RKO (cell line): ENCODE results near the gene GLMP.

ENCODE experiments used
- DNase-seq: peaks from one replicate; pipeline ENCODE4 v3.0.0-alpha.2; 2016; ENCODE audit warnings: low spot score

GLMP gene

DNA sequence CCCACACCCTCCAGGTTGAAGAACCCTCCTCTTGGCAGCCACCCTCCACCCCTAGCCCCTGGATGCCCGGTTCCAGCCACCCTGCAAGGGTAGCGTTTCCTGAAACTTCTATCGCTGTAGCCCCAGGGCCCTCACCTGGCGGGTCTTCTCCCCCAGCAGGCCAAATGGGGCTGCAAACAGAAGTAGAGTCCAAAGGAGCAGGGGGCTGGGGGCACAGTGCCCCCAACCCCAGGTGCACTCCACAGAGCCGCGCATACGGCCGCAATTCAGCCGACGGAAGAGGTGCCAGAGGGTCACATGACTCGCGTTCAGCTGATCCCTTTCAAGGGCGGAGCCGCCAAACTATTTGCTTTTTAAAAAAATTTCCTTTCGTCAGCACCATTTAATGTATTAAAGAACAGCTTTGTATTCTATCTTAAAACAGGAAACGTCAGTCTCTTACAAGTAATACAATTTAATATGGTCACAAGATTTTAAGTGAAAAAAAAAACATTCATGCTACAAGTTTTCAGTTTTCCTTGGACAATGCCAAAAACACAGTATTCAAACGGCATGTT lies at the start of gene GLMP:
GLMP (minus strand) TSS at position 289 of the 557 bp plus-strand sequence; CDS start at position 255, 34 bp downstream.
- DNase-seq, result peak; percentile 82

DNA sequence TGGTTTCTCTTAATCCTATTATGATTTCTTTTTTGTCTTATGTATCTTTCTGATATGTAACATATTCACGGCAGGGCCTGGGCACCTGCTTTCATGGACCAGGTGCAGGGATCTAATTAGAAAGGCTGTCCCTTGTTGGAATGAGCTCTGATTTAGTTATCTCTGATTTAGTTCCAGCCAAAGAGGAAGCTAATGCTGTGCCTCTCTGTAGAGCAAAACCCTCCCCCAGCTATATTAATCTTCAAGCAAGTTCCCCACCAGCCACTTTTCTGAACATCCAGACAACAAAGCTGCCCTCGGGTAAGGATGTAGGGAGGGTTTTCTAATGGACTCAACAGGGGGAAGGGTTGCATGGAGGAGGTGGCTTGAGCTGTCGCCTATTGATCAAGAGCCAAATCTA lies 48.9 kb upstream of the GLMP start:
- no peak for DNase-seq

GRCh38 chr1:156342166-156342955 lies 46.9 kb upstream of the GLMP start:
- peak; percentile 30 for DNase-seq

GRCh38 chr1:156338180-156338976 lies 42.9 kb upstream of the GLMP start, which contains the start of the genes CCT3 and TSACC:
Gene CCT3 (minus strand): TSS chr1:156338292. CDS start chr1:156338184, 108 bp downstream.
Gene TSACC (plus strand): TSS chr1:156338526. CDS start chr1:156339758, 1,232 bp downstream.
- peak; percentile 99 for DNase-seq

GRCh38 chr1:156337888-156338179 lies 42.4 kb upstream of the GLMP start:
- DNase-seq, result no peak

- peak; percentile 32 for DNase-seq
Measured at GRCh38 chr1:156337052-156337887, 41.8 kb upstream of the GLMP start.

- DNase-seq, result peak; percentile 78
Measured at GRCh38 chr1:156336242-156336641, 40.8 kb upstream of the GLMP start.

- peak; percentile 77 for DNase-seq
Measured at GRCh38 chr1:156323179-156323578, 27.7 kb upstream of the GLMP start.

DNA sequence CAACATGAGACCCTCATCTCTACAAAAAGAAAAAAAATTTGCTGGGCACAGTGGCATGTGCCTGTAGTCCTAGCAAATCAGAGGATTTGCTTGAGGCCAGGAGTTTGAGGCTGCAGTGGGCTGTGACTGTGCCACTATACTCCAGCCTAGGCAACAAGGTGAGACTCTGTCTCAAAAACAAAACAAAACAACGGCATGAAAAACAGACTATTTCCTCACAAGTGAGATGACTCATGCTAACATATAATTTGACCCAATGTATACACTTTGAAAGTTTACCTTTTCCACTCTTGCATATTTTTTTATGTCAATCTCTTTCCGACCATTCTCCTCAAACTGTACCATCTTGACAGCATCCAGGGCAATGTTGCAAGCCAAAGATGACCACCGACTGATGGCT lies 25.1 kb upstream of the GLMP start:
- no peak for DNase-seq

- DNase-seq, result peak; percentile 45
Measured at GRCh38 chr1:156319664-156320063, 24.2 kb upstream of the GLMP start.

DNA sequence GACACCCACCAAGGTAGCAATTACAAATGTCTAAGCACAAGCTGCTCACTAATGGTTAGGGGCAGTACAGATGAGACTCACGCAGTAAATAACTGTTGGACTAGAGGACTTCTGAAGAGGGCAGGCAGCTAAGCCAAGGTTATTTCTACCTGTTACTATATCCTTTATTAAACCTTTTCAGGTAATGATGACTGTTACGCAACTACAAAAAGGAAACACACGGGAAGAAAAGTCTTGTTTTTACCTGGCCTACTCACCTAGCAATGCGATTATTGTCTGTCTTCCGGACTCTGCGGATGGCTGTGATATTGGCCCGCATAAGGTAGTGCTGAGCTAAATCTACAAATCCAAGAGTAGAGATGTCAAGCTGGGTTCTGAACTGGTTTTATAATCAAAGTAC lies 21.4 kb upstream of the GLMP start:
- no peak for DNase-seq

DNA sequence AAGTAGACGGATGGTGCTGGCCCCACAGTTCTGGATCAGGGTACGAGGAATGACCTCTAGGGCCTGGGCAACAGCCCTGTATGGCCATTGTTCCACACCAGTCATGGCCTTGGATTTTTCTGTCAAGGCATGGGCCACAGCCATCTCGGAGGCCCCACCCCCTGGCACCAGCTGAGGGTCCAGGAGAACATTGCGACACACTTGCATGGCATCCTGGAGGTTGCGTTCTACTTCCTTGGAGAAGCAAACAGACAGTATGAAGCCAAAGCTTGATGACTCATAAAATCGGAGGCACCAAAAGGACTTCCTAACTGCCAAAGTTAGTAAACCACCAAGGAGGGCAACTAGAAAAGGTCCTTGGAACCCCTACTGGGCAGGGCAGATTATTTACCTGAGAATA lies 15.5 kb upstream of the GLMP start:
- DNase-seq, result no peak

DNA sequence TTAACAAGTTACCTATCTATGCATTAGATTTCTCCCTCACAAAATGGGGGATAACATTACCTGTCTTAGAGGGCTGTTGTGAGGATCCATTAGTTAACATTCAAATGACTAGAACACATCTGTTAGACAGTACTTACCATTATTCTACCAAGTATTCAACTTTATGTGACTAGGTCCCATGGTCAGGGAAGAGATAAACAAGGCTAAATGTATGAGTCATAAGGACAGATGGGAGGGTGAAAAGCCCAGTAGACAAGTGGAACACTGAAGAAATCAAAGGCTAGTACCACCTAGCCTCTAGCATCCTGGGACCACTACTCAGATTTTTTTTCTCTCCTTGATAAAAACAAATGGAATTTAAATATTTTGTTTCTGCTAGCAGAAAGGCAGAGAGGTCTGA lies 12.6 kb upstream of the GLMP start:
- DNase-seq, result peak; percentile 30

DNA sequence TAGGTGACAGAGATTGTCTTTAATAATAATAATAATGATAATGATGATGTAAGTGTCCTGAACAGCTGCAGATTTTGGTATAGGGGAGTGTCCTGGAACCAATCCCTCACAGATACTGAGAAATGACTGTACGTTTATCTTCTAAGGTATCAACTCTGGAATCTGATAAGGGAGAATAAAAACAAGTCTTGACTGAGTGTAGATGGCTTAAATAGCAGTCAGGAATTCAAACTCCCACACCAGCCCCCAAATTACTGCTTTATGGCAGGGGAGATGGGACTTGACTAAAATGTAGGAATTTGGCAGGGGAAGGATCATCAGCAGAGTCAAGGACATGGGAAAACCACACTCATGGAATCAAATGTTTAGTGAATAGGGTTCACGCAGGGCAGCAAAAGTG lies 9.7 kb upstream of the GLMP start:
- no peak for DNase-seq

- DNase-seq, result no peak
Measured at GRCh38 chr1:156303241-156303640, 7.8 kb upstream of the GLMP start.

- DNase-seq, result no peak
Measured at GRCh38 chr1:156298852-156299357, 3.4 kb upstream of the GLMP start, which contains the start of gene VHLL. Gene VHLL (minus strand): TSS chr1:156299307. CDS start chr1:156299189, 118 bp downstream.

DNA sequence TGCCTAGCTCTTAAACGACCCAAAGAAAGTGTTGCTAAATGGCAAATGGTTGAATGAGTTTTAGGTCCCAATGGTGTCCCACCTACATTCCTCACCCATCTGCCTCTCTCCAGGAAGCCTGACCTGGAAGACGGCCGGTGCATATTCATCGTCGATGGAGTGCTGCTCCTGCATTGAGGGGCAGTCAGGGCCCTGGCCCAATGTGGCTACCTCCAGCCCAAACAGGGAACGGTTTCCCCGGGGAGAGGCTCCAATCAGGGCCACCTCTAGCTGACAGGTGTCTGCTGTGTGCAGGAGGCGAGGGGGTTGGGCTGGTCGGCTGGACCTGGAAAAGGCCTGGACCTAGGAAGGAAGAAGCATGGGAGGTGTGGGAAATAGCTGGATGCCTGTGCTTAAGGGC lies 1.6 kb downstream of the GLMP start:
- no peak for DNase-seq

DNA sequence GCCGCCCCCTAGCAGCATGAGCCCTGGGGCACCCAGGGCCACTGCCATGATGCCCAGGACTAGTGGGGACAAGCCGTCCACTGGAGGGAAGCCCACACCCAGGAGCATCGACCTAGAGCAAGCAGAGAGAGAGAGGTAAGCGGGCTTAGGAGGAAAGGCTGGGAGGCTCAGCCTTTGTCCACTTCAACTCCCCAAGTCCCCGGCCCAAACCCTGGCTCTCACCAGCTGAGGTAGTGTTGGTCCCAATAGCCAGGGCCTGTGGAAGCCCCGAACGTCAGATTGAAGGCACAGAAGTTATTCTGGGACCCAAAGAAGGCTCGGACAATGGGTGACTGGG lies 2.4 kb downstream of the GLMP start:
- DNase-seq, result no peak

GRCh38 chr1:156291226-156292061 lies 4.0 kb downstream of the GLMP start:
- no peak for DNase-seq

DNA sequence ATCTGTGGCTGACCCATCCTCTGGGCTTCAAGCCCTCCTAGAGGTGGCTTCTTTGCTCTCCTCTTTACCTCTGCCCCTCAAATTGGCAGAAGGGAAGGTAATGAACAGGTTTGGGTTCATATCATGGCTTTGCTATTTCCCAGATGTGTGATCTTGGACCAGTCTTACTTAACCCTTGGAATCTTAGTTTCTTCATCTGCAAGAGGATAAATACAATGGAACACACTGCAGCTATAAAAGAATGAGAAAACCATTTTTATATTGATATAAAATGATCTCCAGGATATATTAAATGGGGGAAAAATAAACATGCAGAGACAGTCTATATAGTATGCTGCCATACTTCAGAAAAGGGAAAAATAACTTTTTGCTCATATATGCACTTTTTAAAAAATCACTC lies 5.6 kb downstream of the GLMP start:
- no peak for DNase-seq

DNA sequence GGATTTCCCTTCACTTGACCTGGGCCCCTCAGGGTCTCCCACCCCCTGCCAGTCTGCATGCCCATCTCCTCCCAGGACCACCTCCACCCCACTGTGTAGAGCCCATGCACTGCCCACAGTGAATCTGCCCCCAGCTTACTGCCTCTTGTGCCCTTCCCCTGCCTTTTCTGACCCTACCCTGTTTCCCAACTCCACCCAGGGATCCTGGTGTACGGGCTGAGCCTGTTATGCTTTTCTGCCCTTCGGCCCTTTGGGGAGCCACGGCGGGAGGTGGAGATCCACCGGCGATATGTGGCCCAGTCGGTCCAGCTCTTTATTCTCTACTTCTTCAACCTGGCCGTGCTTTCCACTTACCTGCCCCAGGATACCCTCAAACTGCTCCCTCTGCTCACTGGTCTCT lies 9.4 kb downstream of the GLMP start:
- no peak for DNase-seq
